Liver (tissue), 3 donors: ENCODE data around the gene TRAPPC12.

Experiments
- ATF3 ChIP-seq: IDR thresholded peaks from 2 replicates; pipeline ENCODE4 v1.6.1; 2016; ENCODE audit warnings: antibody characterized with exemption
- FOXA1 ChIP-seq: IDR thresholded peaks from 2 replicates; pipeline ENCODE4 v1.6.1; 2016; ENCODE audit warnings: antibody characterized with exemption
- GABPA ChIP-seq, 2 donors: IDR thresholded peaks in 1 of 2; conservative IDR thresholded peaks in 1 of 2; 2 replicates each; pipeline ENCODE4 v1.6.1; 2016; ENCODE audit warnings: antibody characterized with exemption in 2 of 2, mild to moderate bottlenecking in 1 of 2, moderate library complexity in 1 of 2
- RAD21 ChIP-seq, 2 donors: IDR thresholded peaks; 2 replicates each; pipeline ENCODE4 v1.6.1; 2016; ENCODE audit warnings: antibody characterized with exemption in 2 of 2, mild to moderate bottlenecking in 2 of 2
- REST ChIP-seq: IDR thresholded peaks from 2 replicates; pipeline ENCODE4 v1.6.1; 2016; ENCODE audit warnings: antibody characterized with exemption, mild to moderate bottlenecking
- SP1 ChIP-seq: IDR thresholded peaks from 2 replicates; pipeline ENCODE4 v1.6.1; 2018; ENCODE audit warnings: antibody characterized with exemption, mild to moderate bottlenecking
- YY1 ChIP-seq: IDR thresholded peaks from 2 replicates; pipeline ENCODE4 v1.6.1; 2016; ENCODE audit warnings: antibody characterized with exemption, mild to moderate bottlenecking
- TF ChIP-seq, protein P1 (sequence below): fragments of 150-350 bp; IDR thresholded peaks from 2 replicates; pipeline ENCODE4 v1.5.1; 2017; ENCODE audit warnings: improper control_type of control experiment, low read depth, low read length; ENCODE audit not compliant: missing input control
- TF ChIP-seq, protein P2 (sequence below): IDR thresholded peaks from 2 replicates; pipeline ENCODE4 v1.6.1; 2016; ENCODE audit warnings: antibody characterized with exemption
- donor health status: healthy.
- donor health status: healthy.

- no peak for TF ChIP-seq REST
- TF ChIP-seq, protein P1, sequence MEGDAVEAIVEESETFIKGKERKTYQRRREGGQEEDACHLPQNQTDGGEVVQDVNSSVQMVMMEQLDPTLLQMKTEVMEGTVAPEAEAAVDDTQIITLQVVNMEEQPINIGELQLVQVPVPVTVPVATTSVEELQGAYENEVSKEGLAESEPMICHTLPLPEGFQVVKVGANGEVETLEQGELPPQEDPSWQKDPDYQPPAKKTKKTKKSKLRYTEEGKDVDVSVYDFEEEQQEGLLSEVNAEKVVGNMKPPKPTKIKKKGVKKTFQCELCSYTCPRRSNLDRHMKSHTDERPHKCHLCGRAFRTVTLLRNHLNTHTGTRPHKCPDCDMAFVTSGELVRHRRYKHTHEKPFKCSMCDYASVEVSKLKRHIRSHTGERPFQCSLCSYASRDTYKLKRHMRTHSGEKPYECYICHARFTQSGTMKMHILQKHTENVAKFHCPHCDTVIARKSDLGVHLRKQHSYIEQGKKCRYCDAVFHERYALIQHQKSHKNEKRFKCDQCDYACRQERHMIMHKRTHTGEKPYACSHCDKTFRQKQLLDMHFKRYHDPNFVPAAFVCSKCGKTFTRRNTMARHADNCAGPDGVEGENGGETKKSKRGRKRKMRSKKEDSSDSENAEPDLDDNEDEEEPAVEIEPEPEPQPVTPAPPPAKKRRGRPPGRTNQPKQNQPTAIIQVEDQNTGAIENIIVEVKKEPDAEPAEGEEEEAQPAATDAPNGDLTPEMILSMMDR: no peak
- TF ChIP-seq GABPA (IDR thresholded peaks at IDR 0.05 in 1 of 2, conservative IDR thresholded peaks at IDR 0.05 in 1 of 2): no peak
- TF ChIP-seq FOXA1: no peak
- TF ChIP-seq ATF3: no peak
- TF ChIP-seq RAD21 (IDR thresholded peaks at IDR 0.05): no peak
- TF ChIP-seq SP1: no peak
- no peak for TF ChIP-seq YY1
- TF ChIP-seq, protein P2, sequence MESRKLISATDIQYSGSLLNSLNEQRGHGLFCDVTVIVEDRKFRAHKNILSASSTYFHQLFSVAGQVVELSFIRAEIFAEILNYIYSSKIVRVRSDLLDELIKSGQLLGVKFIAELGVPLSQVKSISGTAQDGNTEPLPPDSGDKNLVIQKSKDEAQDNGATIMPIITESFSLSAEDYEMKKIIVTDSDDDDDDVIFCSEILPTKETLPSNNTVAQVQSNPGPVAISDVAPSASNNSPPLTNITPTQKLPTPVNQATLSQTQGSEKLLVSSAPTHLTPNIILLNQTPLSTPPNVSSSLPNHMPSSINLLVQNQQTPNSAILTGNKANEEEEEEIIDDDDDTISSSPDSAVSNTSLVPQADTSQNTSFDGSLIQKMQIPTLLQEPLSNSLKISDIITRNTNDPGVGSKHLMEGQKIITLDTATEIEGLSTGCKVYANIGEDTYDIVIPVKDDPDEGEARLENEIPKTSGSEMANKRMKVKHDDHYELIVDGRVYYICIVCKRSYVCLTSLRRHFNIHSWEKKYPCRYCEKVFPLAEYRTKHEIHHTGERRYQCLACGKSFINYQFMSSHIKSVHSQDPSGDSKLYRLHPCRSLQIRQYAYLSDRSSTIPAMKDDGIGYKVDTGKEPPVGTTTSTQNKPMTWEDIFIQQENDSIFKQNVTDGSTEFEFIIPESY: no peak
Observed at GRCh38 chr2:3458396-3459184, 79.1 kb downstream of the TRAPPC12 start.
